ENCODE data around the gene TRPM5. TPM values are rescaled to one million over a fixed set of nuclear protein-coding genes. Genes with fewer than 3 reads are reported as not detected.

The TRPM5 gene
- total and polyA plus RNA-seq, 2 of the 4 experiments (the other 2 are of a cell fraction): not detected

- CTCF ChIA-PET: interaction anchor here (0.7 to 1.0 kb wide), 2 partner anchors 10 to 652 kb away, joined by 3 to 4 read pairs; no protein-coding TSS in a partner anchor
- no peak overlapping the region for H3K56ac ChIP-seq (ENCODE audit: extremely low read depth, insufficient read depth, low read length)
- H3K9ac ChIP-seq (ENCODE audit: low read depth, low read length): no peak overlapping the region
- no peaks in the 10 kb centered on the region for H3K9me3 ChIP-seq (ENCODE audit: control insufficient read depth, insufficient read depth, low read length)
- H2BK20ac ChIP-seq (ENCODE audit: low read depth, low read length): no peak overlapping the region
- no peak overlapping the region for H2AFZ ChIP-seq (replicated peaks; ENCODE audit: low read length, poor library complexity)
- H4K91ac ChIP-seq (ENCODE audit: insufficient read depth, low read depth, low read length): no peak overlapping the region
- no peak overlapping the region for H3K23ac ChIP-seq (ENCODE audit: low read depth, low read length)
- ATAC-seq (ENCODE audit: low read depth): no peak
- POLR2A ChIA-PET (ENCODE audit: unreplicated experiment): no interaction called here
- no peak overlapping the region for H2BK5ac ChIP-seq (ENCODE audit: low read depth, low read length, poor library complexity, severe bottlenecking)
- H3K4me3 ChIP-seq (ENCODE audit: insufficient read depth, low read depth, low read length): no peak overlapping the region
- in situ Hi-C loops (cut with MboI; ENCODE audit: low sequenced_read_pairs) (no loop called here), dilution Hi-C loops (cut with HindIII; ENCODE audit: low sequenced_read_pairs, unreplicated experiment) (no loop called here), intact Hi-C loops (cut with micrococcal nuclease) (no loop called here)
- no peaks in the 10 kb centered on the region for H3K79me1 ChIP-seq (ENCODE audit: low read depth in 1 of 2, low read length in 2 of 2)
- no peaks in the 10 kb centered on the region for H4K20me1 ChIP-seq (ENCODE audit: insufficient read depth, low read length)
- no peak overlapping the region for H3K27ac ChIP-seq (ENCODE audit: insufficient read depth, low read length)
- H3K14ac ChIP-seq (replicated peaks; ENCODE audit: low read depth, low read length): no peak overlapping the region
- BruUV-seq (replicated peaks): no TSS peak
- no peak for DNase-seq
- no peak overlapping the region for H3K18ac ChIP-seq (ENCODE audit: low read depth, low read length)
- no peak overlapping the region for H2AK5ac ChIP-seq (ENCODE audit: low read depth, low read length)
- no peaks in the 10 kb centered on the region for H3K4me1 ChIP-seq (ENCODE audit: control insufficient read depth, insufficient read depth, low read length)
- H3K9me1 ChIP-seq (ENCODE audit: insufficient read depth, low read length): no peaks in the 10 kb centered on the region
- H2AK9ac ChIP-seq (replicated peaks; ENCODE audit: low read depth, low read length, poor library complexity): no peak overlapping the region
- peaks cover 21% of the 10 kb centered on the region for H3K27me3 ChIP-seq (ENCODE audit: control insufficient read depth, insufficient read depth, low read length)
- no peak overlapping the region for H2BK15ac ChIP-seq (ENCODE audit: low read depth, low read length)
- no peak overlapping the region for H2BK120ac ChIP-seq (ENCODE audit: low read depth, low read length)
- H3K4ac ChIP-seq (ENCODE audit: low read depth, low read length): no peak overlapping the region
- WGBS, 2 experiments (ENCODE audit: extremely low coverage in 2 of 2, insufficient read length in 1 of 2): 53% methylated on average over 7 of the region's 16 CpGs; no CpG with 5 or more reads in 1 of the 2 experiments
- TF ChIP-seq RCOR1 (IDR thresholded peaks at IDR 0.05; ENCODE audit: insufficient replicate concordance, low read length) (no peak), CTCF (conservative IDR thresholded peaks at IDR 0.05; ENCODE audit: low read depth, low read length) (no peak), NFE2L2 (IDR thresholded peaks at IDR 0.05; ENCODE audit: low read depth, low read length) (no peak), POLR2A (IDR thresholded peaks at IDR 0.05; ENCODE audit: low read depth, low read length) (no peak), CHD1 (IDR thresholded peaks at IDR 0.05; ENCODE audit: low read depth, low read length) (no peak), CEBPB (IDR thresholded peaks at IDR 0.05; ENCODE audit: low read depth, low read length) (no peak), FOS (IDR thresholded peaks at IDR 0.05; ENCODE audit: low read depth, low read length) (no peak), RAD21 (IDR thresholded peaks at IDR 0.05; ENCODE audit: low read length) (no peak), RFX5 (IDR thresholded peaks at IDR 0.05; ENCODE audit: low read depth, low read length) (no peak), MXI1 (IDR thresholded peaks at IDR 0.05; ENCODE audit: borderline replicate concordance, low read depth, low read length) (no peak), MAZ (IDR thresholded peaks at IDR 0.05; ENCODE audit: borderline replicate concordance, low read depth, low read length) (no peak), BHLHE40 (IDR thresholded peaks at IDR 0.05; ENCODE audit: low read depth, low read length) (no peak), ELK1 (IDR thresholded peaks at IDR 0.05; ENCODE audit: borderline replicate concordance, low read depth, low read length) (no peak), USF2 (IDR thresholded peaks at IDR 0.05; ENCODE audit: low read depth, low read length) (no peak), SMC3 (IDR thresholded peaks at IDR 0.05; ENCODE audit: low read depth, low read length) (no peak), MAFK (IDR thresholded peaks at IDR 0.05; ENCODE audit: low read depth, low read length) (no peak)
- no peak overlapping the region for H4K5ac ChIP-seq (ENCODE audit: low read depth, low read length)
- H3K36me3 ChIP-seq (ENCODE audit: control insufficient read depth, insufficient read depth, low read length): no peaks in the 10 kb centered on the region
- no peak overlapping the region for H4K8ac ChIP-seq (ENCODE audit: low read depth in 2 of 2, low read length in 2 of 2)
- no peak overlapping the region for H3K4me2 ChIP-seq (ENCODE audit: low read depth, low read length)
Measured at GRCh38 chr11:2409126-2409525, 35.2 kb downstream of the TRPM5 start.
